AG09319 (cell line): ENCODE data around the gene BACE1.

Source experiments
- DNase-seq: peaks from one replicate; pipeline ENCODE4 v3.0.0-alpha.2; 2010; ENCODE audit warnings: low read depth; ENCODE audit errors: extremely low read depth
- TF ChIP-seq, protein P1 (sequence below): IDR thresholded peaks from 2 replicates; pipeline ENCODE4 v1.5.1; 2011; ENCODE audit warnings: low read depth, mild to moderate bottlenecking, inconsistent platforms, low read length, moderate library complexity

Gene BACE1

DNA sequence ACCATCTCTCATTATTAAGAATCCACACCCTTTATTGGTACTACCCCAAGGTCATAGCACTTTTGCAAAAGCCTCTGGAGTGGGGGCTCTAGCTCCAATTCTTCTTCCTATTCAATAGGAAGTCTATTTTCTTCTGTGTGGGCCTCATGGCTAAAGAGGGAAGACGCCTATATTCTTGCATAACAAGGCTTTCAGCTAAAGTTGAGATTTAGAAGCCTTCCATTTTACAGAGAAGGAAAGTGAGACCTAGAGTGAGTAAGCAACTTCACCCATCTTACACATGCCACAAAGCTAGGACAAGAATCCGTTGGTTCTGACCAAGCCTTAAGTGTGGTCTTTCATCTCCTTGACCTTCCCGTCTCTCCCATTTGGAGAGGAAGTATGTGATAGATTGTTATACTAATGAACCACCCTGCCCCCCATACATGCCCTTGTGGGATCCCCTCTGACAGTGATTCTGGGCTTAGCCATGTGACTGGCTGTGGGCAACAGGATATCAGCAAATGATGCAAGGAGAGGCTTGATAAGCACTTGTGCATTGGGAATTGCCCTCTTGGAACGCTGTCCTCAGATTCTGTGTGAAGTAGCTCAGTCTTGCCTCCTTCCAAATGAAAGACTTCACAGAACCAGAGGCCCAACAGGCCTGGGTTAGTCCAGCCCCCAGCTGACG, 12.3 kb downstream of the BACE1 start:
- no peak for DNase-seq
- TF ChIP-seq, protein P1, sequence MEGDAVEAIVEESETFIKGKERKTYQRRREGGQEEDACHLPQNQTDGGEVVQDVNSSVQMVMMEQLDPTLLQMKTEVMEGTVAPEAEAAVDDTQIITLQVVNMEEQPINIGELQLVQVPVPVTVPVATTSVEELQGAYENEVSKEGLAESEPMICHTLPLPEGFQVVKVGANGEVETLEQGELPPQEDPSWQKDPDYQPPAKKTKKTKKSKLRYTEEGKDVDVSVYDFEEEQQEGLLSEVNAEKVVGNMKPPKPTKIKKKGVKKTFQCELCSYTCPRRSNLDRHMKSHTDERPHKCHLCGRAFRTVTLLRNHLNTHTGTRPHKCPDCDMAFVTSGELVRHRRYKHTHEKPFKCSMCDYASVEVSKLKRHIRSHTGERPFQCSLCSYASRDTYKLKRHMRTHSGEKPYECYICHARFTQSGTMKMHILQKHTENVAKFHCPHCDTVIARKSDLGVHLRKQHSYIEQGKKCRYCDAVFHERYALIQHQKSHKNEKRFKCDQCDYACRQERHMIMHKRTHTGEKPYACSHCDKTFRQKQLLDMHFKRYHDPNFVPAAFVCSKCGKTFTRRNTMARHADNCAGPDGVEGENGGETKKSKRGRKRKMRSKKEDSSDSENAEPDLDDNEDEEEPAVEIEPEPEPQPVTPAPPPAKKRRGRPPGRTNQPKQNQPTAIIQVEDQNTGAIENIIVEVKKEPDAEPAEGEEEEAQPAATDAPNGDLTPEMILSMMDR: no peak

DNA sequence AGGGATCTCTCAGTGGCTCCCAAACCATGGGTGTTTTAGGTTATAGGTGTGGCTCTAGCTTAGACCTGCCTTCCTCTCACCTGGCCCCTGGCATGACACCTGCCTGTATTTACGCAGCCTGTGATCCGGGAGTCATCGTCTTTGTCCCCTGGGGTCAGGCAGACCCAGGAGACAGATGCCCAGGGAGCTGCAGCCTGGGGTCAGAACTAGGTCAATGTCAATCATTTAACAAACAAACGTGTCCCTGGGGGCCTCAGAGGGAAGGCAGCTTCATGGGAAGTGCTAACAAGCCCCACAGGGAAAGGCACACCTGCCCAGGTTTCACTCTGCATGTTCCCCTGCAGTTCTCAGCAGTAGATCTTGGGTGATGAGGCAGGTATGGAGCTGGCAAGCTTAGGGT, 13.0 kb downstream of the BACE1 start:
- DNase-seq: no peak
- TF ChIP-seq, protein P1: no peak

DNA sequence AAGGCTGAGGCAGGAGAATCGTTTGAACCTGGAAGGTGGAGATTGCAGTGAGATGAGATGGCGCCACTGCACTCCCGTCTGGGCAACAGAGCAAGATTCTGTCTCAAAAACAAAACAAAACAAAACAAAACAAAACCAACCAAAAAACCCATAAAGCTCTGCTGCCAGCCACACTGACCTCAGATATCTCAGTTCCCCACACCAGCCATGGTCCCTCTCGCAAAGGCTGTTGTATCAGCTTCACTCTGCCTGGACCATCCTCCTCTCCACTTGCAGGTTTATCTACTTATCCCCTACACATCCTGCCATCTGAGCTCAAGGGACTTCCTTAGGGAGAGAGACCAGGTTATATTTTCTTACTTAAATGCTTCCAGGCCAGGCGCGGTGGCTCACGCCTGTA, 13.8 kb downstream of the BACE1 start:
- DNase-seq: no peak
- TF ChIP-seq, protein P1: no peak

DNA sequence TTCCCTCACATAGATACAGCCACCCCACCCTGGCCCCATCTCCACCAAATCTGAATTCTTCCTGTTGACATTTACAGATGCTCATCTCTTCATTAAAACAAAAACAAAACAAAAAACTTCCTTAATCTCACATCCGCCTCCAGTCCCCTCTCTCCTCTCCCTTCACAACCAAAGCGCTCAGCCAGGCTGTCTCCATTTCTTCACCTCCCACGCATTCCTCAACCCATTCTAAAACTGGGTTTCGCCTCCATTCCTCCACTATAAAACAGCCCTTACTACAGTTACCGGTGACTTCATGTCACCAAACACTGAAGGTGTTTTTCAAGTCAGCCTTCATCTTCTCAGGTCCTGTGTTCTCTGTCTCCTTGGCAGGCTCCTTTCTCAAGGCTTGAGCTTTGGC, 15.3 kb downstream of the BACE1 start:
- no peak for DNase-seq
- TF ChIP-seq, protein P1: no peak

DNA sequence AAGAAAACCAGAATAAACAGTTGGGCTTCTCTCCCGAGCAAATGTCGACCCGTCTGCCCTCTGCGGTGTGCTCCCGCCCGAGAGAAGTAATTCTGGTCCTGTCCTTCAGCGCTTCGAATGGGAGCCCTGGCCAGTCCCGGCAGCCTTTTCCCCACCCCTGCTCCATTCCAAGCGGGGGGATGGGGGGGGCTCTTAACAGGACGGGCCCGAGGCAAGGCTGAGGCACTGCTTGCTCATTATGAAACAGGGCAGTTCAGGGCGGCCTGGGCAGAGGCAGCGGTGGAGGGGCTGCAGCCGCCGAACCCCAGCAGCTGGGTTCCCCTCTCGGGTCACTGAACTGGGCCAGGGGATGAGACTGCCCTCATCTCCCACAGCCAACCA, 15.8 kb downstream of the BACE1 start:
- DNase-seq: no peak
- TF ChIP-seq, protein P1: no peak

DNA sequence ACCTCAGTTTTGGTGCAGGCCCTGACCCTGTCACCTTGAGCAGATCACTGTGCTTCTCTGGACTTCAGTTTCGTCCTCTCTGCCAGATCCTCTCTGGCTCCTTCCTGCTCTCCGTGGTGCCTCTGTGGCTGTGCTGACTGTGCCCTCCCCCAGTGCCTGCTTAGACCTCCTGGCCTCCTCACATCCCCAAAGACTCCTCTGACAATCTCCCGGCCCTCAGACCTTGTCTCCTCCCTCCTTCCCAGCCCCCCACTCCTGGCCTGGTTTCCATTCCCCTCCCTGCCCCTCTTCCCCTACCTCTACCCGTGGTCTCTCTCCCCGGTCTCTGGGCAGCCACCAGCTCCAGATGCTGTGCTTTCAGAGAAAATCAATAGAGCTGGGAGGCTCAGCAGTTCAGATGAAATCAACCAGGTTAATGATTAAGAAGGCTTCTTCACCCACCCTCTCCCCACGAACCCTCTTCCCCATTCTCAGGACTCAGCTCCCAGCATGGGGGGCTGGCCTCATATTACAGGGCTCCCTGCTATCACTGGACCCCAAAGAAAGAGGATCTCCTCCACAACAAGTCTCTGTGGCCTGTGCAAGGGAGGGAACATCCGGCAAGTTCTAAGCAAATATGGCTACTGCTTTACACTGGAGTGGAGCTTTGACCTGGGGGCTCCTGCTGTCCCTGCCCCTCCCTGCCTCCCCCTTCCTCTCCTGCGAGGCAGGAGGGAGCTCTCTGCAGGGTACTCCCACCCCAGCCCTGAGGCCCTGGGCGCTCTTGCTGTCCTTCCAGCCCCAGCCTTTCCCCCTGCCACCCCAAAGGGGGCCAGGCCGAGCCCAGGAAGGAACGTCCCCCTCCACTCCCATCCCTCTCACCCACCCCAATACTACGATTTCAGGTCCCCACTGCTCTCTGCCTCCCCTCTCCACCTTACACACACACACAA, 16.4 kb downstream of the BACE1 start:
- no peak for DNase-seq
- TF ChIP-seq, protein P1: no peak

DNA sequence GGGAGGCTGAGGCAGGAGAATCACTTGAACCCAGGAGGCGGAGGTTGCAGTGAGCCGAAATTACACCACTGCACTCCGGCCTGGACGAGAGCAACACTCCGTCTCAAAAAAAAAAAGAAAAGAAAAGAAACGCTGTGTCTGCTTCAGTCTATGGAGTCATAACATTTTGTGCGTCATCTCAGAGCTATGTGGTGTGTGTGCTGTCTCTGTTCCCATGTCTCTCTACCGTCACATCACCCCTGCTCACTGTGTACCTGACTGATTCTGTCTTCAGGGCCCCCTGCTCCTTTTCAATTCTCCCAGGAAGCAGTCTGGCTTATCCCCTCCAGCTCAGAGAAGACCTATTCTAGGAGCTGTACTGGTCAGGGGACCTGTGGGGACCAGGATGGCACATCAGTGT, 17.9 kb downstream of the BACE1 start:
- TF ChIP-seq, protein P1: no peak
- no peak for DNase-seq
